ENCODE results near the gene BCLAF1. TPM values are rescaled to one million over a fixed set of nuclear protein-coding genes. Genes with fewer than 3 reads are reported as not detected.

Gene BCLAF1
- total and polyA plus RNA-seq, 9 of the 15 experiments (the other 6 are each of a cell fraction or from before 2014, with no cell fraction given) = 65.4 to 286 (median 165) TPM

DNA sequence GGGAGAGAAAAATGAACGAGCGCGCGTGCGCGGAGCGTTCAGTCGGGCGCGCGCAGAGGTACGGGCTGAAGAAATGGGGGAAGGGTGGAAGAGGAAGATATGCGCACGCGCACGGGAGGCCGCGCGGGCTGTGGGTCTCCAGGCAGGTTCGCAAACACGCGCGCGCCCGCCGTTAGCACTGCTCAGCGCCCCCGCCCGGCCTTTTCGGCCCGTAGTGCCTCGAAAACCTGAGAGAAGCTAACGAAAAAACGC, 393 bp downstream of the BCLAF1 start (continued):
- TF ChIP-seq ZBTB33 (CRISPR knock-in tag; IDR thresholded peaks at IDR 0.05) = peak; percentile 16; the same call in 1 of the 2 replicates
- TF ChIP-seq, protein P1, sequence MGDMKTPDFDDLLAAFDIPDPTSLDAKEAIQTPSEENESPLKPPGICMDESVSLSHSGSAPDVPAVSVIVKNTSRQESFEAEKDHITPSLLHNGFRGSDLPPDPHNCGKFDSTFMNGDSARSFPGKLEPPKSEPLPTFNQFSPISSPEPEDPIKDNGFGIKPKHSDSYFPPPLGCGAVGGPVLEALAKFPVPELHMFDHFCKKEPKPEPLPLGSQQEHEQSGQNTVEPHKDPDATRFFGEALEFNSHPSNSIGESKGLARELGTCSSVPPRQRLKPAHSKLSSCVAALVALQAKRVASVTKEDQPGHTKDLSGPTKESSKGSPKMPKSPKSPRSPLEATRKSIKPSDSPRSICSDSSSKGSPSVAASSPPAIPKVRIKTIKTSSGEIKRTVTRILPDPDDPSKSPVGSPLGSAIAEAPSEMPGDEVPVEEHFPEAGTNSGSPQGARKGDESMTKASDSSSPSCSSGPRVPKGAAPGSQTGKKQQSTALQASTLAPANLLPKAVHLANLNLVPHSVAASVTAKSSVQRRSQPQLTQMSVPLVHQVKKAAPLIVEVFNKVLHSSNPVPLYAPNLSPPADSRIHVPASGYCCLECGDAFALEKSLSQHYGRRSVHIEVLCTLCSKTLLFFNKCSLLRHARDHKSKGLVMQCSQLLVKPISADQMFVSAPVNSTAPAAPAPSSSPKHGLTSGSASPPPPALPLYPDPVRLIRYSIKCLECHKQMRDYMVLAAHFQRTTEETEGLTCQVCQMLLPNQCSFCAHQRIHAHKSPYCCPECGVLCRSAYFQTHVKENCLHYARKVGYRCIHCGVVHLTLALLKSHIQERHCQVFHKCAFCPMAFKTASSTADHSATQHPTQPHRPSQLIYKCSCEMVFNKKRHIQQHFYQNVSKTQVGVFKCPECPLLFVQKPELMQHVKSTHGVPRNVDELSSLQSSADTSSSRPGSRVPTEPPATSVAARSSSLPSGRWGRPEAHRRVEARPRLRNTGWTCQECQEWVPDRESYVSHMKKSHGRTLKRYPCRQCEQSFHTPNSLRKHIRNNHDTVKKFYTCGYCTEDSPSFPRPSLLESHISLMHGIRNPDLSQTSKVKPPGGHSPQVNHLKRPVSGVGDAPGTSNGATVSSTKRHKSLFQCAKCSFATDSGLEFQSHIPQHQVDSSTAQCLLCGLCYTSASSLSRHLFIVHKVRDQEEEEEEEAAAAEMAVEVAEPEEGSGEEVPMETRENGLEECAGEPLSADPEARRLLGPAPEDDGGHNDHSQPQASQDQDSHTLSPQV (IDR thresholded peaks at IDR 0.05) = no peak; the same call in 1 of the 2 replicates
- TF ChIP-seq CTCF (IDR thresholded peaks at IDR 0.05 in 2 of 3, conservative IDR thresholded peaks at IDR 0.05 in 1 of 3; ENCODE audit: insufficient read depth in 2 of 3, low read depth in 1 of 3, low read length in 3 of 3) = peak in 1 of 3 experiments; percentile 26; a peak in 1 of 6 replicates
- no peak; the same call in 1 of the 2 replicates for TF ChIP-seq ZNF76 (CRISPR knock-in tag; IDR thresholded peaks at IDR 0.05; ENCODE audit: borderline replicate concordance)
- TF ChIP-seq XRCC5 (IDR thresholded peaks at IDR 0.05; ENCODE audit: low read depth, low read length) = no peak
- TF ChIP-seq ZNF12 (CRISPR knock-in tag; IDR thresholded peaks at IDR 0.05) = no peak
- no peak for TF ChIP-seq KAT8 (IDR thresholded peaks at IDR 0.05; ENCODE audit: low read depth)
- TF ChIP-seq ZNF41 (CRISPR knock-in tag; conservative IDR thresholded peaks at IDR 0.05) = 0 out of 2 replicates have a peak, but pooled peaks have one; percentile 55
- TF ChIP-seq, protein P2, sequence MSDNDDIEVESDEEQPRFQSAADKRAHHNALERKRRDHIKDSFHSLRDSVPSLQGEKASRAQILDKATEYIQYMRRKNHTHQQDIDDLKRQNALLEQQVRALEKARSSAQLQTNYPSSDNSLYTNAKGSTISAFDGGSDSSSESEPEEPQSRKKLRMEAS (CRISPR knock-in tag; IDR thresholded peaks at IDR 0.05) = peak; percentile 30; the same call in 1 of the 2 replicates
- TF ChIP-seq ETV6 (IDR thresholded peaks at IDR 0.05; ENCODE audit: borderline replicate concordance in 1 of 2, low read depth in 2 of 2, low read length in 1 of 2) = no peak
- no peak for TF ChIP-seq ETV6 (CRISPR knock-in tag; IDR thresholded peaks at IDR 0.05; ENCODE audit: borderline replicate concordance)
- 0 out of 2 replicates have a peak, but pooled peaks have one; percentile 45 for TF ChIP-seq PHF21A (IDR thresholded peaks at IDR 0.05; ENCODE audit: borderline replicate concordance, low read depth)
- no peak for TF ChIP-seq ZC3H8 (IDR thresholded peaks at IDR 0.05)
- TF ChIP-seq MAFG (tag; conservative IDR thresholded peaks at IDR 0.05) = no peak
- peak; percentile 75; the same call in 1 of the 2 replicates for TF ChIP-seq PHTF2 (CRISPR knock-in tag; IDR thresholded peaks at IDR 0.05)
- TF ChIP-seq, protein P3, sequence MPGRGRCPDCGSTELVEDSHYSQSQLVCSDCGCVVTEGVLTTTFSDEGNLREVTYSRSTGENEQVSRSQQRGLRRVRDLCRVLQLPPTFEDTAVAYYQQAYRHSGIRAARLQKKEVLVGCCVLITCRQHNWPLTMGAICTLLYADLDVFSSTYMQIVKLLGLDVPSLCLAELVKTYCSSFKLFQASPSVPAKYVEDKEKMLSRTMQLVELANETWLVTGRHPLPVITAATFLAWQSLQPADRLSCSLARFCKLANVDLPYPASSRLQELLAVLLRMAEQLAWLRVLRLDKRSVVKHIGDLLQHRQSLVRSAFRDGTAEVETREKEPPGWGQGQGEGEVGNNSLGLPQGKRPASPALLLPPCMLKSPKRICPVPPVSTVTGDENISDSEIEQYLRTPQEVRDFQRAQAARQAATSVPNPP (IDR thresholded peaks at IDR 0.05; ENCODE audit: borderline replicate concordance, insufficient read depth, insufficient read length) = no peak
- TF ChIP-seq KDM2B (CRISPR knock-in tag; IDR thresholded peaks at IDR 0.05) = peak; percentile 64; the same call in 1 of the 2 replicates
- 0 out of 2 replicates have a peak, but pooled peaks have one; percentile 32 for TF ChIP-seq ARID1B (IDR thresholded peaks at IDR 0.05)
- TF ChIP-seq ZNF324 (CRISPR knock-in tag; IDR thresholded peaks at IDR 0.05) = 0 out of 2 replicates have a peak, but pooled peaks have one; percentile 41
- no peak for TF ChIP-seq NR2C1 (IDR thresholded peaks at IDR 0.05)
- TF ChIP-seq NR2C1 (tag; IDR thresholded peaks at IDR 0.05) = peak; percentile 35; the same call in 1 of the 2 replicates
